Measurements from ENCODE around the gene NEXMIF. TPM values are rescaled to one million over a fixed set of nuclear protein-coding genes. Genes with fewer than 3 reads are reported as not detected.

The NEXMIF gene
- total and polyA plus RNA-seq, 9 donors = 0.13 to 3.1 (median 1.8) TPM

DNA sequence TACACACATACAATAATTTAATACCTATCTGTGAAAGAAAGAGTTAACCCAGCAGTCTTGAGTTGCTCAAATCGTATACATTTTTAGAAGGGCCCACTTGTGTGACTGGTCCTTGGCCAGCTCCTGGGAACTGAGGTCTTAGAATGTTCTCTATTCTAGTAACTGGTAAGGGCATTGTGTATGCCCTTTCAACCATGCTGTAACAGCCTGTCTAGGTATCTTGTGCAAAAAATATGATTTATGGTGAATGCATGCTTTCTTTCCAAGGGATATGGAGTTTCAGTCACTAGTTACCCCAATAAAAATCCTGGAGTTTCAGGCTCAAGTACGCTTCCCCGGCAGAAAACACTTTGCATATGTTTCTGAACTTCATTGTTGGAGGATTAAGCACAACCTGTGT lies 140.6 kb downstream of the NEXMIF start:
- Histone ChIP-seq H3K27ac (no peak overlapping the region), H3K36me3 (no peaks in the 10 kb centered on the region), H3K9me3 (no peaks in the 10 kb centered on the region), H3K4me1 (ENCODE audit: insufficient read depth) (no peaks in the 10 kb centered on the region), H3K27me3 (no peaks in the 10 kb centered on the region), H3K4me3 (no peak overlapping the region)
- DNase-seq = no peak
- intact Hi-C loops (cut with DNase I) = no loop called here
- TF ChIP-seq, protein P1, sequence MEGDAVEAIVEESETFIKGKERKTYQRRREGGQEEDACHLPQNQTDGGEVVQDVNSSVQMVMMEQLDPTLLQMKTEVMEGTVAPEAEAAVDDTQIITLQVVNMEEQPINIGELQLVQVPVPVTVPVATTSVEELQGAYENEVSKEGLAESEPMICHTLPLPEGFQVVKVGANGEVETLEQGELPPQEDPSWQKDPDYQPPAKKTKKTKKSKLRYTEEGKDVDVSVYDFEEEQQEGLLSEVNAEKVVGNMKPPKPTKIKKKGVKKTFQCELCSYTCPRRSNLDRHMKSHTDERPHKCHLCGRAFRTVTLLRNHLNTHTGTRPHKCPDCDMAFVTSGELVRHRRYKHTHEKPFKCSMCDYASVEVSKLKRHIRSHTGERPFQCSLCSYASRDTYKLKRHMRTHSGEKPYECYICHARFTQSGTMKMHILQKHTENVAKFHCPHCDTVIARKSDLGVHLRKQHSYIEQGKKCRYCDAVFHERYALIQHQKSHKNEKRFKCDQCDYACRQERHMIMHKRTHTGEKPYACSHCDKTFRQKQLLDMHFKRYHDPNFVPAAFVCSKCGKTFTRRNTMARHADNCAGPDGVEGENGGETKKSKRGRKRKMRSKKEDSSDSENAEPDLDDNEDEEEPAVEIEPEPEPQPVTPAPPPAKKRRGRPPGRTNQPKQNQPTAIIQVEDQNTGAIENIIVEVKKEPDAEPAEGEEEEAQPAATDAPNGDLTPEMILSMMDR (IDR thresholded peaks at IDR 0.05) = no peak
- no peak for TF ChIP-seq POLR2A (IDR thresholded peaks at IDR 0.05)
- TF ChIP-seq EP300 (IDR thresholded peaks at IDR 0.05) = no peak
- WGBS, 3 donors = 54 to 68% (median 60%) methylated on average over 3 of the region's 3 CpGs

- H3K4me1 ChIP-seq (ENCODE audit: insufficient read depth) = no peaks in the 10 kb centered on the region
- WGBS, 3 donors = 41 to 51% (median 43%) methylated on average over 1 of the region's 1 CpG
- no peaks in the 10 kb centered on the region for H3K36me3 ChIP-seq
- no peak overlapping the region for H3K27ac ChIP-seq
- no peaks in the 10 kb centered on the region for H3K9me3 ChIP-seq
- intact Hi-C loops (cut with DNase I) = no loop called here
- DNase-seq = no peak
- no peak overlapping the region for H3K4me3 ChIP-seq
- TF ChIP-seq POLR2A (IDR thresholded peaks at IDR 0.05) = no peak
- no peaks in the 10 kb centered on the region for H3K27me3 ChIP-seq
Measured at GRCh38 chrX:74781507-74782034, 143.7 kb downstream of the NEXMIF start.

- TF ChIP-seq, protein P1 (IDR thresholded peaks at IDR 0.05) = no peak
- Histone ChIP-seq H3K36me3 (no peaks in the 10 kb centered on the region), H3K4me1 (ENCODE audit: insufficient read depth) (no peaks in the 10 kb centered on the region), H3K9me3 (no peaks in the 10 kb centered on the region), H3K27ac (no peak overlapping the region), H3K27me3 (no peaks in the 10 kb centered on the region), H3K4me3 (no peak overlapping the region)
- intact Hi-C loops (cut with DNase I) = no loop called here
- DNase-seq = no peak
- 63 to 68% (median 66%) methylated on average over 3 of the region's 3 CpGs for WGBS, 3 donors
Measured at GRCh38 chrX:74779175-74779574, 146.1 kb downstream of the NEXMIF start.

DNA sequence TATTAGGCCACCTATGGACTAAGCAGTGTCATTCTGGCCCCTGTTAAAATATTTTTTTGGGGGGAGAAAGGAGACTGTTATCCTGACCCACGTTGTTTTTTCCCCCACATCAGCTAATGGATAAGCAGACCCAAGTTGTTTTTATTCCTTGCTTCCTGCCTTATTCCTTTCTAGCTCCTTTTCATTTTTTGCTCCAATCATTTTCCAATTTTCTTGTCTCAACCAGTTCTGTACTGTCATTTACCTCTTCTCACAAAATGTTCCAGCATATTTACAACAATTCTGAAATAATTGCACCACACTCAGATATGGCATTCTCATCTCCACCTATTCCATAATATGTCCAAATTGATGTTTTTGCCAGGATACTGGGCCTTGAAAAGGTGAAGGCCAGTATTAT lies 150.3 kb downstream of the NEXMIF start:
- TF ChIP-seq POLR2A (IDR thresholded peaks at IDR 0.05) (no peak), EP300 (IDR thresholded peaks at IDR 0.05) (no peak)
- TF ChIP-seq, protein P1 (IDR thresholded peaks at IDR 0.05) = no peak
- DNase-seq = no peak
- Histone ChIP-seq H3K9me3 (no peaks in the 10 kb centered on the region), H3K4me3 (no peak overlapping the region), H3K4me1 (ENCODE audit: insufficient read depth) (no peaks in the 10 kb centered on the region), H3K27ac (no peak overlapping the region), H3K36me3 (no peaks in the 10 kb centered on the region), H3K27me3 (no peaks in the 10 kb centered on the region)
- intact Hi-C loops (cut with DNase I) = no loop called here
- 36 to 44% (median 37%) methylated on average over 1 of the region's 1 CpG for WGBS, 3 donors

DNA sequence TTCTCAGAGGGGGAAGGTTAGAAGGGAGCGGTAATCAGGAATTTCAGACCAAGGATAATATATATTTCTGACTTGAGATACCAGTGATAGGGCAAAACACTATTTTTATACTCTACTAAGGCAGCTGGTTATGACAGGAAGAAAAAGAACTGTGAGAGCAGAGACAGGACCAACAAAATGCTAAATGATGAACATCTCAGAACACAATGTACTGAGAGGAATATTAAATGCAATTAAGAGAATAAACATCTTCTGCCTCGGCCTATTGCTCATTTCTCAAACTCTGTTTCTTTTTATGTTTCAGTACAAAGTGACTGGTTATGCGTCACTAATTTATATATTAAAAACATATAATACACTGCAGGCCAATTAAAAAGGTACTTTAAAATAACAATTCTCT lies 188.8 kb downstream of the NEXMIF start:
- Histone ChIP-seq H3K4me1 (ENCODE audit: insufficient read depth) (no peaks in the 10 kb centered on the region), H3K36me3 (no peaks in the 10 kb centered on the region), H3K9me3 (no peaks in the 10 kb centered on the region), H3K4me3 (no peak overlapping the region), H3K27me3 (no peaks in the 10 kb centered on the region), H3K27ac (no peak overlapping the region)
- no peak for DNase-seq
- TF ChIP-seq, protein P1 (IDR thresholded peaks at IDR 0.05) = no peak
- no peak for TF ChIP-seq POLR2A (IDR thresholded peaks at IDR 0.05)
- no peak for TF ChIP-seq EP300 (IDR thresholded peaks at IDR 0.05)
- intact Hi-C loops (cut with DNase I) = no loop called here
- 49 to 54% (median 50%) methylated on average over 3 of the region's 3 CpGs for WGBS, 3 donors

Measured in ovary (tissue), 9 donors.